Measurements from ENCODE around the gene MAP3K15. TPM values are rescaled to one million over a fixed set of nuclear protein-coding genes. Genes with fewer than 3 reads are reported as not detected.
A peak's percentile ranks its signal among the peaks of the same experiment; 100 is the strongest.

Gene MAP3K15
- total and polyA plus RNA-seq, 2 experiments from 2014 or later, result 0.33 to 0.48 TPM

- Histone ChIP-seq H3K79me2 (no peaks in the 10 kb centered on the region), H3K27me3 (no peaks in the 10 kb centered on the region), H4K20me1 (ENCODE audit: insufficient read depth, poor library complexity, severe bottlenecking) (no peaks in the 10 kb centered on the region), H3K4me3 (no peak overlapping the region), H2AFZ (no peak overlapping the region), H3K9me3 (ENCODE audit: low read depth) (no peaks in the 10 kb centered on the region), H3K27ac (no peak overlapping the region), H3K4me1 (ENCODE audit: insufficient read depth) (no peaks in the 10 kb centered on the region), H3K9me2 (replicated peaks; ENCODE audit: insufficient read depth) (no peaks in the 10 kb centered on the region), H3K36me3 (replicated peaks; ENCODE audit: insufficient read depth, low read depth) (no peaks in the 10 kb centered on the region), H3K4me2 (no peak overlapping the region)
- TF ChIP-seq EZH2phosphoT487 (IDR thresholded peaks at IDR 0.05; ENCODE audit: low read depth, severe bottlenecking, unreplicated experiment), result no peak
- no peak for TF ChIP-seq EZH2 (IDR thresholded peaks at IDR 0.05; ENCODE audit: borderline replicate concordance)
- TF ChIP-seq CTCF (IDR thresholded peaks at IDR 0.05; ENCODE audit: poor library complexity), result no peak
- 68% methylated on average over 4 of the region's 4 CpGs for WGBS (ENCODE audit: low lambda C conversion rate, missing lambda C conversion rate)
- DNase-seq (ENCODE audit: low spot score), result no peak
These were observed 128.6 kb downstream of the MAP3K15 start for GRCh38 chrX:19386679-19387078.

- DNase-seq (ENCODE audit: low spot score), result peak; percentile 61
- TF ChIP-seq CTCF (IDR thresholded peaks at IDR 0.05; ENCODE audit: poor library complexity) (peak; percentile 30), EZH2 (IDR thresholded peaks at IDR 0.05; ENCODE audit: borderline replicate concordance) (no peak)
- H3K4me1 ChIP-seq (ENCODE audit: insufficient read depth), result no peaks in the 10 kb centered on the region
- no peaks in the 10 kb centered on the region for H3K36me3 ChIP-seq (replicated peaks; ENCODE audit: insufficient read depth, low read depth)
- no peaks in the 10 kb centered on the region for H4K20me1 ChIP-seq (ENCODE audit: insufficient read depth, poor library complexity, severe bottlenecking)
- H3K27ac ChIP-seq, result no peak overlapping the region
- H3K9me2 ChIP-seq (replicated peaks; ENCODE audit: insufficient read depth), result no peaks in the 10 kb centered on the region
- 46% methylated on average over 16 of the region's 16 CpGs for WGBS (ENCODE audit: low lambda C conversion rate, missing lambda C conversion rate)
- no peak overlapping the region for H3K4me3 ChIP-seq
- no peaks in the 10 kb centered on the region for H3K9me3 ChIP-seq (ENCODE audit: low read depth)
- no peaks in the 10 kb centered on the region for H3K79me2 ChIP-seq
- no peaks in the 10 kb centered on the region for H3K27me3 ChIP-seq
- H3K4me2 ChIP-seq, result no peak overlapping the region
- H2AFZ ChIP-seq, result no peak overlapping the region
These were observed 132.7 kb downstream of the MAP3K15 start for GRCh38 chrX:19382555-19383145.

- no peak overlapping the region for H2AFZ ChIP-seq
- H3K4me1 ChIP-seq (ENCODE audit: insufficient read depth), result no peaks in the 10 kb centered on the region
- WGBS (ENCODE audit: low lambda C conversion rate, missing lambda C conversion rate), result 94% methylated on average over 8 of the region's 9 CpGs
- no peaks in the 10 kb centered on the region for H3K79me2 ChIP-seq
- H3K9me3 ChIP-seq (ENCODE audit: low read depth), result no peaks in the 10 kb centered on the region
- H3K27me3 ChIP-seq, result no peaks in the 10 kb centered on the region
- no peak overlapping the region for H3K4me3 ChIP-seq
- H3K36me3 ChIP-seq (replicated peaks; ENCODE audit: insufficient read depth, low read depth), result no peaks in the 10 kb centered on the region
- TF ChIP-seq EZH2phosphoT487 (IDR thresholded peaks at IDR 0.05; ENCODE audit: low read depth, severe bottlenecking, unreplicated experiment) (no peak), CTCF (IDR thresholded peaks at IDR 0.05; ENCODE audit: poor library complexity) (no peak), EZH2 (IDR thresholded peaks at IDR 0.05; ENCODE audit: borderline replicate concordance) (no peak)
- H3K9me2 ChIP-seq (replicated peaks; ENCODE audit: insufficient read depth), result no peaks in the 10 kb centered on the region
- no peak for DNase-seq (ENCODE audit: low spot score)
- H4K20me1 ChIP-seq (ENCODE audit: insufficient read depth, poor library complexity, severe bottlenecking), result no peaks in the 10 kb centered on the region
- H3K27ac ChIP-seq, result no peak overlapping the region
- H3K4me2 ChIP-seq, result no peak overlapping the region
These were observed 134.0 kb downstream of the MAP3K15 start for GRCh38 chrX:19381326-19381725.

GRCh38 chrX:19377799-19378198 lies 137.5 kb downstream of the MAP3K15 start:
- no peaks in the 10 kb centered on the region for H3K36me3 ChIP-seq (replicated peaks; ENCODE audit: insufficient read depth, low read depth)
- no peaks in the 10 kb centered on the region for H3K27me3 ChIP-seq
- no peaks in the 10 kb centered on the region for H3K9me3 ChIP-seq (ENCODE audit: low read depth)
- H2AFZ ChIP-seq, result no peak overlapping the region
- H4K20me1 ChIP-seq (ENCODE audit: insufficient read depth, poor library complexity, severe bottlenecking), result no peaks in the 10 kb centered on the region
- no peak overlapping the region for H3K4me3 ChIP-seq
- no peak overlapping the region for H3K4me2 ChIP-seq
- no peaks in the 10 kb centered on the region for H3K79me2 ChIP-seq
- TF ChIP-seq EZH2 (IDR thresholded peaks at IDR 0.05; ENCODE audit: borderline replicate concordance), result no peak
- no peak for TF ChIP-seq EZH2phosphoT487 (IDR thresholded peaks at IDR 0.05; ENCODE audit: low read depth, severe bottlenecking, unreplicated experiment)
- no peak for TF ChIP-seq CTCF (IDR thresholded peaks at IDR 0.05; ENCODE audit: poor library complexity)
- no peaks in the 10 kb centered on the region for H3K9me2 ChIP-seq (replicated peaks; ENCODE audit: insufficient read depth)
- no peak for DNase-seq (ENCODE audit: low spot score)
- no peaks in the 10 kb centered on the region for H3K4me1 ChIP-seq (ENCODE audit: insufficient read depth)
- no peak overlapping the region for H3K27ac ChIP-seq
- 92% methylated on average over 12 of the region's 12 CpGs for WGBS (ENCODE audit: low lambda C conversion rate, missing lambda C conversion rate)
